Measurements from ENCODE around the gene RNF180.
A peak's percentile ranks its signal among the peaks of the same experiment; 100 is the strongest.
"Not testable (repeated sequence)": the region's sequence is repeated elsewhere in the genome, so short reads cannot be mapped to it uniquely, and the experiment has no call there.

Gene RNF180

DNA sequence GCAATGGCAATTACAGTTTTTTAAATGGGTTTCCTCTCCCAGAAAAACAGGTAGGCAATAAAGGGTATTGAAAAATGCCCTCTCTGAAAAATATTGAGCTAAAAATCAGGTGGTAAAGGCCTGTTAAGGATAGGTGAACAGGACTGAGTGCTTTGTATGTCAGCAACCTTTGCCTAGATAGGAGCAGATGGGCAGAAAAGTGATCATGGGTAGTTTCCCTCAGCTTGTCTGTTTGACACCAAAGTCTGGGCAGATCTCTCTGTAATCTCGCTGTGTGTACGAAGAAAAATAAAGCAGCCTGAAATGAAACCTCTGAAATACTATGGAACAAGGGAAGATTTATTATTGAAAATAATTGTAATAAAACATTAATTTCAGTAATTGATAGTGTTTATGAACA, 15.8 kb downstream of the RNF180 start:
- no peak for DNase-seq

- no peak for DNase-seq
These were observed 18.3 kb downstream of the RNF180 start for GRCh38 chr5:64183956-64184355.

DNA sequence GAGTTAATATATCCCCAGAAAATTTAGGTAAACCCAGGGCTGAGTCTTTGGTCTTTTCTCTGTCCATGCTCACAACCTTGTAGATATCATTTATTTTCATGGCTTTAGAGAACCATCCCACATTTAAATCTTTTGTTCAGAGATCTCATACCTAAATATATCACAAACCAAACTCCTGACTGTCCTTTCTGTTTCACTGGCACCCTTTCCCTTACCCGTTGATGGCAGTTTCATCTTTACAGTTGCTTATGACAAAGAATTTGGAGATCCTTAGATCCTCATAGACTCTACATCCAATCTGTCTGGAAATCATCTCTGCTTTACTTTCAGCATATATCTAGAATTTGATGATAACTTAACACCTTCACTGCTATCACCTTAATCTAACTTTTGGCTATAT, 19.2 kb downstream of the RNF180 start:
- DNase-seq: no peak

DNA sequence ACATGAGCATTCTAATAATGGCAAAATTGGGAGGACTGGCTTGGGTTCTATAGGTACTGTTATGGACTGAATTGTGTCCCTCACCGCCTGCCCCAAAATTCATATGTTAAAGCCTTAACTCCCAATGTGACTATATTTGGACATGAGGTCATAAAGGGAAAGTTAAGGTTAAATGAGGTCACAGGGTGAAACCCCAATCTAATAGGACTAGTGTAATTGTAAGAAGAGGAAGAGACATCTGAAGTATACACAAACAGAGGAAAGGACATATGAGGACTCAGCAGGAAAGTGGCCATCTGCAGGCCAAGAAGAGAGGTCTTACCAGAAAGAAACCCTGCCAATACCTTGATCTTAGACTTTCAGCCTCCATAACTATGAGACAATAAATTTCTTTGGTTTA, 23.1 kb downstream of the RNF180 start:
- no peak for DNase-seq

- DNase-seq: no peak
These were observed 25.1 kb downstream of the RNF180 start for GRCh38 chr5:64190562-64191306.

GRCh38 chr5:64195981-64196380, 30.3 kb downstream of the RNF180 start:
- no peak for DNase-seq

- DNase-seq: no peak
These were observed 33.8 kb downstream of the RNF180 start for GRCh38 chr5:64199425-64199824.

DNA sequence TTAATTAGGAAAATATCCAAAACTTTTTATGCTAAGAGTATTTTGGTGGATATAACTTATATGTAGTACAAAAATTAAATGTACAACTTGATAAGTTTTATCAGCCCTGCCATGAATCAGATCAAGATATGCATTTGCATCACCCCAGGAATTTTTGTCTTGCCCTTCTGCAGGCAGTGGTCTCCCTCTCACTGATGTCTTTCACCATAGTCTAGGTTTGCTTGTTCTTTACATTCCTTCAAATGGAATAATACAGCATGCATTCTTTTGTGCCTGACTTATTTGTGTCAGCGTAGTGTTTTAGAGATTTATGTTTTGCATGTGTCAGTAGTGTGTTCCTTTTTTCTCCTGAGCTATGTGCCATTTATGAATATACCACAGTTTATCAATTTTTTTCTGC, 36.4 kb downstream of the RNF180 start:
- no peak for DNase-seq

DNA sequence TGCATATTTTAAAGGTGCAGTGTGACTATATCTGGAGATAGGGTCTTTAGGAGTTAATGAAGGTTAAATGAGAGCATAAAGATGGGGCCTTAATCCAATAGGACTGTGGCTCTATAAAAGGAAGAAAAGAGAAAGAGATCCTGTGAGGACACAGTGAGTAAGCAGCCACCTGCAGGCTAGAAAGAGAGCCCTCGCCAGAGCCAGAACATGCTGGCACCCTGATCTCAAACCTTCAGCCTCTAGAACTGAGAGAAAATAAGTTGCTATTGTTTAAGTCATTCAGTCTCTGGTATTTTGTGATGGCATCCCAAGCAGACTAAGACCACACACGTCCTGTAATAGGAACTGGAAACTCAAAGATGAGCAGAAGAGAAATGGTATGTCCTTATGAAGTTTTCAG, 41.0 kb downstream of the RNF180 start:
- no peak for DNase-seq

DNA sequence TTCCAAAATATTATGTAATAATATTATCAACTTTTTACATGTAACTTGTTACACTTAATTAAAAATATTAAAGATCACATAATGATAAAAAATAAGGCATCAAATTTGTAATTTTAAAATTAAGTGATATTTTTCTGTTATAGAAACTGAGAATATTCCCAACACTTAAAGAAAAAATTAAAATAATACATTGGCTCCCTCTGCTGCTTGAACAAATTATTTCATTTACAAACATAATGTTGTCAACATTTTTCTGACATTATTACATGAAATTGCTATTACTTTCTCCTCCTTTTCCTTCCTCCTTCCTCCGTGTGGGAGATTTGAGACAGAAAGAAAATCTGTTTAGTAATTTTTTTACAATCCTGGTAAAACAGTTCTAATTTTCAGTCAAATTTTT, 42.3 kb downstream of the RNF180 start:
- peak in 1 of 2 experiments; percentile 11 for DNase-seq

- DNase-seq: no peak
These were observed 43.7 kb downstream of the RNF180 start for GRCh38 chr5:64209353-64209752.

- DNase-seq: no peak
These were observed 45.2 kb downstream of the RNF180 start for GRCh38 chr5:64210866-64211265.

GRCh38 chr5:64213011-64213410, 47.4 kb downstream of the RNF180 start:
- no peak for DNase-seq

GRCh38 chr5:64213531-64213930, 47.9 kb downstream of the RNF180 start:
- no peak for DNase-seq

GRCh38 chr5:64214132-64214531, 48.5 kb downstream of the RNF180 start:
- no peak for DNase-seq

DNA sequence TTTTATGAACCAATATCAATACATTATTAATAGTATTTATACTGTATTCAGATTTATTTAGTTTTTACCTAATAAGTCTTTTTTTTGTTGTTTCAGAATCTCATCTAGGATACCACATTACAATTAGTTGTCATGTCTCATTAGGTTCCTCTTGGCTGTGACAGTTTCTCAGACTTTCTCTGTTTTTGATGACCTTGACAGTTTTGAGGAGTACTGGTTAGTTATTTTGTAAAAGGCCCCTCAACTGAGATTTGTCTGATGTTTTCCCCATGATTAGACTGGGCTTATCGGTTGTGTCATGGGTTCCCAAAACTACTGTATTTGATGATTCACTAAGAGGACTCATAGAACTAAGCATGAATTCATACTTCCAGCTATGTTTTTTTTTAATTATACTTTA, 56.3 kb downstream of the RNF180 start:
- no peak for DNase-seq

DNA sequence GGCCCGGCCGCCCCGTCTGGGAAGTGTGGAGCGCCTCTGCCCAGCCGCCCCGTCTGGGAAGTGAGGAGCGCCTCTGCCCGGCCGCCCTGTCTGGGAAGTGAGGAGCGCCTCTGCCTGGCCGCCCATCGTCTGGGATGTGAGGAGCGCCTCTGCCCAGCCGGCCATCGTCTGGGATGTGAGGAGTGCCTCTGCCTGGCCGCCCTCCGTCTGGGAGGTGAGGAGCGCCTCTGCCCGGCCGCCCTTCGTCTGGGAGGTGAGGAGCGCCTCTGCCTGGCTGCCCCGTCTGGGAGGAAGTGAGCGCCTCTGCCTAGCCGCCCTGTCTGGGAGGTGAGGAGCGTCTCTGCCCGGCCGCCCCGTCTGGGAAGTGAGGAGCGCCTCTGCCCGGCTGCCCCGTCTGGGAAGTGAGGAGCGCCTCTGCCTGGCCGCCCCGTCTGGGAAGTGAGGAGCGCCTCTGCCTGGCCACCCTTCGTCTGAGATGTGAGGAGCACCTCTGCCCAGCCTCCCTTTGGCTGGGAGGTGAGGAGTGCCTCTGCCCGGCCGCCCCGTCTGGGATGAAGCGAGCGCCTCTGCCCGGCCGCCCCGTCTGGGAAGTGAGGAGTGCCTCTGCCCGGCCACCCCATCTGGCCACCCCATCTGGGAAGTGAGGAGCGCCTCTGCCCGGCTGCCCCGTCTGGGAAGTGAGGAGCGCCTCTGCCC, 59.8 kb downstream of the RNF180 start:
- not testable (repeated sequence) for DNase-seq

GRCh38 chr5:64227131-64227537, 61.5 kb downstream of the RNF180 start:
- DNase-seq: not testable (repeated sequence)

GRCh38 chr5:64229163-64229774, 63.6 kb downstream of the RNF180 start:
- peak; percentile 7 to 35 for DNase-seq

DNA sequence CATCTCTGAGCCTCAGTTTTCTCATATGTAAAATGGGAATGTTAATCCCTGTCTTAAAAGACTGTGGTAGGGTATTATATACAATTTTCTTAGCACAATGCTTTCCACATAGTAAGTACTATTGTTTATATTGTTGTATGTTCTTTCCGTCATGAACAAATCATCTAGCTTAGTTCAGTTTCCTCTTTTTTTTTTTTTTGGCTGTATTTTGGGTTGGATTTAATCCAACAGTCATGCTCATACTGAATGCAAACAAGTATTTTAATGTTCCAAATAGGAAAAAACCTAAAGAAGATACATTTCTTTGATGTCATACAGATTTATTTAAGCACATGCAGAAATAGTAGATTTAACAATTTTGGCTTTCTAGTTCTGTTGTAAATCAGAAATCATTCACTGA, 95.1 kb downstream of the RNF180 start:
- no peak for DNase-seq

- DNase-seq: no peak
These were observed 103.5 kb downstream of the RNF180 start for GRCh38 chr5:64269164-64269563.

GRCh38 chr5:64273276-64273675, 107.6 kb downstream of the RNF180 start:
- DNase-seq: no peak

GRCh38 chr5:64285188-64286130, 119.8 kb downstream of the RNF180 start:
- no peak for DNase-seq

Measured in NCI-H2081 (cell line).